Spleen (tissue), 11 donors: ENCODE measurements around the gene NUDT3. TPM values are rescaled to one million over a fixed set of nuclear protein-coding genes. Genes with fewer than 3 reads are reported as not detected.

Experiments
- DNase-seq: peaks from one replicate; pipeline ENCODE4 v3.0.0-alpha.2; 2020
- H3K27ac ChIP-seq, 8 donors: fragments of 200-600 bp; sonication (generic) in 7 of 8; 1 replicate in 4 of 8; 2 replicates in 4 of 8; pipeline versions ENCODE4 v1.5.0 to v1.8.0; 2016 to 2021; ENCODE audit warnings: inconsistent platforms in 4 of 8, mild to moderate bottlenecking in 4 of 8, moderate library complexity in 1 of 8
- H3K27me3 ChIP-seq, 7 donors: fragments of 200-600 bp; sonication (generic) in 6 of 7; replicated peaks in 1 of 7; 1 replicate in 4 of 7; 2 replicates in 3 of 7; pipeline versions ENCODE4 v1.5.0 to v1.8.0; 2016 to 2021; ENCODE audit warnings: inconsistent platforms in 3 of 7, mild to moderate bottlenecking in 1 of 7
- H3K36me3 ChIP-seq, 6 donors: fragments of 200-600 bp; sonication (generic) in 5 of 6; 1 replicate in 4 of 6; 2 replicates in 2 of 6; pipeline versions ENCODE4 v1.5.0 to v1.8.0; 2016 to 2021; ENCODE audit warnings: inconsistent platforms in 2 of 6
- H3K4me1 ChIP-seq, 6 donors: fragments of 200-600 bp; sonication (generic) in 5 of 6; 1 replicate in 3 of 6; 2 replicates in 3 of 6; pipeline versions ENCODE4 v1.5.0 to v1.8.0; 2016 to 2021; ENCODE audit warnings: inconsistent platforms in 3 of 6
- H3K4me3 ChIP-seq, 8 donors: fragments of 200-600 bp; sonication (generic) in 7 of 8; 1 replicate in 4 of 8; 2 replicates in 4 of 8; pipeline versions ENCODE4 v1.5.0 to v1.8.0; 2016 to 2021; ENCODE audit warnings: inconsistent platforms in 4 of 8, mild to moderate bottlenecking in 4 of 8, moderate library complexity in 2 of 8
- H3K9me3 ChIP-seq, 8 donors: fragments of 200-600 bp; sonication (generic) in 7 of 8; 1 replicate in 4 of 8; 2 replicates in 4 of 8; pipeline versions ENCODE4 v1.5.0 to v1.8.0; 2016 to 2021; ENCODE audit warnings: inconsistent platforms in 4 of 8
- CTCF ChIP-seq, 11 experiments: fragments of 200-600 bp in 7 of 11; fragments of 450-650 bp in 4 of 11; sonication (generic) in 4 of 11; IDR thresholded peaks in 8 of 11; conservative IDR thresholded peaks in 3 of 11; 1 replicate in 7 of 11; 2 replicates in 4 of 11; pipeline versions ENCODE4 v1.4.0 to v1.8.0; 2016 to 2021; ENCODE audit warnings: antibody characterized with exemption in 11 of 11, inconsistent platforms in 4 of 11, mild to moderate bottlenecking in 1 of 11
- POLR2A ChIP-seq, 3 donors: fragments of 450-650 bp; IDR thresholded peaks; one replicate each; pipeline ENCODE4 v1.5.1; 2017; ENCODE audit warnings: antibody characterized with exemption in 3 of 3, mild to moderate bottlenecking in 1 of 3
- POLR2AphosphoS5 ChIP-seq, 3 donors: sonication (generic); formaldehyde crosslinking; IDR thresholded peaks; one replicate each; pipeline ENCODE4 v1.5.1; 2017; ENCODE audit warnings: antibody characterized with exemption in 3 of 3
- WGBS, 5 donors: extraction: QIAGEN DNeasy Blood & Tissue Kit in 3 of 5; methylation state at CpG; one replicate each; pipeline versions ENCODE4 v1.1.5 to v1.1.7; 2013 to 2018; 5-methylcytosine and 5-hydroxymethylcytosine counted together
- intact Hi-C: fragments of 100-400 bp; cut with DNase I; formaldehyde crosslinking; loops from one replicate; pipeline ENCODE4 v1.15.0; 2023; ENCODE audit warnings: low total_unique reads
- polyA plus RNA-seq, 3 donors: library from polyadenylated mRNA; stranded (reverse); fragments of 200-250 nt; gene quantifications; one replicate each; pipeline ENCODE4 v1.2.1, GENCODE V29; 2013
- total RNA-seq, 7 donors: library from RNA; depleted of rRNA in 3 of 7; stranded (reverse); fragments of >200 nt in 3 of 7; fragmentation: NEBNext Ultra II Directional in 4 of 7; extraction: Animal tissue kit (Norgen Biotek cat#: 25700) in 4 of 7; gene quantifications; one replicate each; pipeline versions ENCODE4 v1.1.0 to v1.2.1, GENCODE V29; 2016 to 2021
- donor health status: healthy with polysubstance abuse.
- donor health status: DM: no; HTN: no; CAD: no; lungs with moderate emphysema.
- donor health status: DM: no; HTN: no; CAD: no.
- donor health status: Bipolar disorder and iron deficiency.
- donor health status: healthy.
- donor health status: DM: no; HTN: no; CAD: no.
- donor health status: DM: yes; HTN: yes; CAD: no.

The NUDT3 gene
- total and polyA plus RNA-seq, 10 donors, result 9.2 to 54.2 (median 37.8) TPM

GRCh38 chr6:34304164-34304563 lies 88.3 kb downstream of the NUDT3 start:
- intact Hi-C loops, result no loop called here
- H3K27ac ChIP-seq, result no peak overlapping the region
- 87 to 100% (median 94%) methylated on average over 3 of the region's 3 CpGs for WGBS, 5 donors

GRCh38 chr6:34302929-34303328 lies 89.5 kb downstream of the NUDT3 start:
- H3K9me3 ChIP-seq, result no peaks in the 10 kb centered on the region
- H3K36me3 ChIP-seq, result no peaks in the 10 kb centered on the region
- peaks cover 5 to 74% (median 37%) of the 10 kb centered on the region in 6 donors for H3K4me1 ChIP-seq
- TF ChIP-seq POLR2A (IDR thresholded peaks at IDR 0.05) (no peak), POLR2AphosphoS5 (IDR thresholded peaks at IDR 0.05) (no peak), CTCF (IDR thresholded peaks at IDR 0.05 in 8 of 11, conservative IDR thresholded peaks at IDR 0.05 in 3 of 11) (no peak)
- no peak overlapping the region for H3K27ac ChIP-seq
- 79 to 95% (median 87%) methylated on average over 4 of the region's 4 CpGs for WGBS, 5 donors
- DNase-seq, result no peak
- no peaks in the 10 kb centered on the region for H3K27me3 ChIP-seq
- H3K4me3 ChIP-seq, result no peak overlapping the region
- intact Hi-C loops, result no loop called here

More at GRCh38 chr6:34304164-34304563, 88.3 kb downstream of the NUDT3 start:
- peaks cover 5 to 63% (median 28%) of the 10 kb centered on the region in 6 donors for H3K4me1 ChIP-seq
- no peaks in the 10 kb centered on the region for H3K27me3 ChIP-seq
- no peak for DNase-seq
- H3K36me3 ChIP-seq, result no peaks in the 10 kb centered on the region
- no peaks in the 10 kb centered on the region for H3K9me3 ChIP-seq
- H3K4me3 ChIP-seq, result no peak overlapping the region
- TF ChIP-seq POLR2AphosphoS5 (IDR thresholded peaks at IDR 0.05), result no peak
- TF ChIP-seq CTCF (IDR thresholded peaks at IDR 0.05 in 8 of 11, conservative IDR thresholded peaks at IDR 0.05 in 3 of 11), result no peak
- no peak for TF ChIP-seq POLR2A (IDR thresholded peaks at IDR 0.05)

GRCh38 chr6:34301408-34301807 lies 91.1 kb downstream of the NUDT3 start:
- Histone ChIP-seq H3K27me3 (no peaks in the 10 kb centered on the region), H3K4me3 (no peak overlapping the region), H3K4me1 (peaks cover 8 to 83% (median 39%) of the 10 kb centered on the region in 6 donors), H3K27ac (peak overlapping the region in 4 of 8 donors; percentile 13 to 73 (median 51)), H3K9me3 (no peaks in the 10 kb centered on the region), H3K36me3 (no peaks in the 10 kb centered on the region)
- intact Hi-C loops, result no loop called here
- peak in 1 of 3 donors; percentile 66 for TF ChIP-seq POLR2AphosphoS5 (IDR thresholded peaks at IDR 0.05)
- TF ChIP-seq POLR2A (IDR thresholded peaks at IDR 0.05), result no peak
- no peak for DNase-seq
- WGBS, 5 donors, result 73 to 82% (median 77%) methylated on average over 2 of the region's 2 CpGs

- Histone ChIP-seq H3K27me3 (no peaks in the 10 kb centered on the region), H3K4me3 (no peak overlapping the region), H3K36me3 (peaks cover 0 to 2% (median 0%) of the 10 kb centered on the region in 6 donors), H3K9me3 (no peaks in the 10 kb centered on the region), H3K4me1 (peaks cover 15 to 83% (median 49%) of the 10 kb centered on the region in 6 donors), H3K27ac (peak overlapping the region in 5 of 8 donors; percentile 22 to 73 (median 48))
- 11 to 30% (median 21%) methylated on average over 1 of the region's 1 CpG for WGBS, 5 donors
- DNase-seq, result no peak
- TF ChIP-seq POLR2AphosphoS5 (IDR thresholded peaks at IDR 0.05) (peak in 1 of 3 donors; percentile 31), CTCF (IDR thresholded peaks at IDR 0.05 in 8 of 11, conservative IDR thresholded peaks at IDR 0.05 in 3 of 11) (no peak), POLR2A (IDR thresholded peaks at IDR 0.05) (no peak)
- intact Hi-C loops, result no loop called here
Observed at GRCh38 chr6:34300332-34300751, 92.1 kb downstream of the NUDT3 start.
